SH-SY5Y (cell line): ENCODE results near the gene RPS19BP1.

Source experiments
- GATA2 ChIP-seq: IDR thresholded peaks from 2 replicates; pipeline ENCODE4 v1.6.1; 2011; ENCODE audit warnings: mild to moderate bottlenecking, low read depth, low read length
- GATA3 ChIP-seq: IDR thresholded peaks from 2 replicates; pipeline ENCODE4 v1.6.1; 2011; ENCODE audit warnings: low read depth, mild to moderate bottlenecking, low read length, moderate library complexity

The RPS19BP1 gene

GRCh38 chr22:39528080-39528661 lies 4.4 kb downstream of the RPS19BP1 start:
- TF ChIP-seq GATA2 = no peak
- TF ChIP-seq GATA3 = no peak

GRCh38 chr22:39527481-39527961 lies 5.0 kb downstream of the RPS19BP1 start:
- no peak for TF ChIP-seq GATA3
- TF ChIP-seq GATA2 = no peak

GRCh38 chr22:39526736-39527171 lies 5.8 kb downstream of the RPS19BP1 start:
- TF ChIP-seq GATA2 (no peak), GATA3 (no peak)

- no peak for TF ChIP-seq GATA3
- no peak for TF ChIP-seq GATA2
Observed at GRCh38 chr22:39525658-39525975, 6.9 kb downstream of the RPS19BP1 start.

- no peak for TF ChIP-seq GATA3
- no peak for TF ChIP-seq GATA2
Observed at GRCh38 chr22:39524753-39525657, 7.5 kb downstream of the RPS19BP1 start.

DNA sequence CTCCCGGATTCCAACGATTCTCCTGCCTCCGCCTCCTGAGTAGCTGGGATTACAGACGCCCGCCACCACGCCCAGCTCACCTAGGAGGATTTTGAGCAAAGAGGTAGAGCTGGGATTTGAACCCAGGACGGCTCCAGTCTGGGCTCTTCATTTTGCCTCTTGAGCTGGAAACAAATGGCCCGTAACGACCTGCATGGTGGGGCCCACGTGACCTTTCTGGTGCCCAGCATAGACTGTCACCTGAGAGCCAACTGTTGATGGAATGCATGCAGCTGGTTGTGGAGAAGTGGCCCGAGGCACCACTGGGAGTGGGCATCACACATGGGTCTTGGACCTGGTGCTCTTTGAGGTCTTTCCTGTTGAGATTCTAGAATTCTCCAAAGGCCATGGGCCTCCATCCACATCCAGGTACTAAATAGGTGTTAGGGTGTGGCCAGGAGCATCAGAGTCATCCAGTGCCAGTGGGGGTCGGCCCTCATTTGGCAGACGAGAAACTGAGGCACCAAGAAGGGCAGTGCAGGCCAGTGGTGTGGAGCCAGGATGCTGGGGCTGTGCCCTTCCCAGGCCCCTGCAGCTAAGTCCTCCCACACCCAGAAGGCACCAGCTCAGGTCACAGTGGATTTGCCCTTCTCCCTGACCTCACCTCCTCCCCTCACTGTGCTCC lies 8.3 kb downstream of the RPS19BP1 start:
- TF ChIP-seq GATA3 (no peak), GATA2 (no peak)

- no peak for TF ChIP-seq GATA3
- no peak for TF ChIP-seq GATA2
Observed at GRCh38 chr22:39522567-39523300, 9.8 kb downstream of the RPS19BP1 start.

GRCh38 chr22:39520226-39521105 lies 12.1 kb downstream of the RPS19BP1 start, which contains the start of gene ATF4:
Gene ATF4 (plus strand): TSS chr22:39520562. CDS start chr22:39521446, 884 bp downstream.
- TF ChIP-seq GATA2 (no peak), GATA3 (no peak)

GRCh38 chr22:39519681-39520225 lies 12.8 kb downstream of the RPS19BP1 start:
- TF ChIP-seq GATA3 (no peak), GATA2 (no peak)

GRCh38 chr22:39518996-39519680 lies 13.4 kb downstream of the RPS19BP1 start:
- TF ChIP-seq GATA3 (no peak), GATA2 (no peak)

DNA sequence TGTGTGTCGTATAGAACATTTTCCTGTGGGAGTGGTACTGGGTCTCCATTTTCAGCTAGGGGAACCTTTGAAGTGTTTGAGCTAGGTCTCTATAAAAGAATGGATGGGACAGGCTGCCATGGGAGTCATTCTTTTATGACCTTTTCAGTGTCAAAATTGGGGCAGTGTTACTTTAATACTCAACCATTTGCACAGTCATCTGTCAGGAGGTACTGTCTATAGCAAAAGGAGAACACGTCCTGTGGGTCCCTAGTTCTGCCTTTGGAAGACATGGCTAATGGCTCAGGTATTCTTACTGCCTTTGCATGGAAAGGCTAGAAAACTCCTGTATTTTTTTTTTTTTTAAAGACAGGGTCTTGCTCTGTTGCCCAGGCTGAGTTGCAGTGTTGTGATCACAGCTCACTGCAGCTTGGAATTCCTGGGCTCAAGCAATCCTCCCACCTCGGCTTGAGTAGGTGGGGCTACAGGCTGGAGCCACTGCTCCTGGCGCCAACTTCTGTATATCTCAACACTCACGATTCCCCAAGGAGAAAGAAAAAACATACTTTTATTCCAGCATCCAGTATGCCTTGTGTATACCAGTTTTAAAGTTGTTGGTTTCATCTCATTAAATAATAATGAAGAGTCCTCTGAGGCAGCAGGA lies 14.3 kb downstream of the RPS19BP1 start:
- TF ChIP-seq GATA2 (no peak), GATA3 (no peak)

- TF ChIP-seq GATA3 (no peak), GATA2 (no peak)
Observed at GRCh38 chr22:39517470-39517869, 15.1 kb downstream of the RPS19BP1 start.
